ENCODE measurements around the gene LRRC7.
"Not testable (repeated sequence)": the region's sequence is repeated elsewhere in the genome, so short reads cannot be mapped to it uniquely, and the experiment has no call there.

Gene LRRC7

GRCh38 chr1:69987881-69988280 is 420.2 kb downstream of the LRRC7 start:
- DNase-seq, result no peak

GRCh38 chr1:69991644-69992043 is 423.9 kb downstream of the LRRC7 start:
- DNase-seq, result peak; percentile 31

GRCh38 chr1:69992594-69992993 is 424.9 kb downstream of the LRRC7 start:
- no peak for DNase-seq

- DNase-seq, result peak; percentile 35
Observed at GRCh38 chr1:69993810-69994209, 426.1 kb downstream of the LRRC7 start.

- peak; percentile 33 for DNase-seq
Observed at GRCh38 chr1:69994241-69994640, 426.5 kb downstream of the LRRC7 start.

GRCh38 chr1:69998847-69999246 is 431.1 kb downstream of the LRRC7 start:
- no peak for DNase-seq

GRCh38 chr1:70003211-70003908 is 435.6 kb downstream of the LRRC7 start:
- DNase-seq, result peak; percentile 9

GRCh38 chr1:70005386-70006034 is 437.8 kb downstream of the LRRC7 start:
- DNase-seq, result no peak

GRCh38 chr1:70008660-70009059 is 440.9 kb downstream of the LRRC7 start:
- no peak for DNase-seq

GRCh38 chr1:70017770-70018169 is 450.0 kb downstream of the LRRC7 start:
- peak; percentile 20 for DNase-seq

GRCh38 chr1:70024272-70024671 is 456.6 kb downstream of the LRRC7 start:
- no peak for DNase-seq

GRCh38 chr1:70025052-70025451 is 457.3 kb downstream of the LRRC7 start:
- no peak for DNase-seq

- no peak for DNase-seq
Observed at GRCh38 chr1:70025846-70026245, 458.1 kb downstream of the LRRC7 start.

GRCh38 chr1:70033266-70033873 is 465.6 kb downstream of the LRRC7 start:
- no peak for DNase-seq

- DNase-seq, result no peak
Observed at GRCh38 chr1:70033936-70034335, 466.2 kb downstream of the LRRC7 start.

GRCh38 chr1:70034403-70034802 is 466.7 kb downstream of the LRRC7 start:
- DNase-seq, result peak; percentile 85

- peak; percentile 44 for DNase-seq
Observed at GRCh38 chr1:70038025-70038424, 470.3 kb downstream of the LRRC7 start.

GRCh38 chr1:70039485-70039884 is 471.8 kb downstream of the LRRC7 start:
- DNase-seq, result no peak

- DNase-seq, result no peak
Observed at GRCh38 chr1:70041317-70042045, 473.8 kb downstream of the LRRC7 start.

- DNase-seq, result peak; percentile 54
Observed at GRCh38 chr1:70042090-70042731, 474.5 kb downstream of the LRRC7 start.

- DNase-seq, result peak; percentile 83
Observed at GRCh38 chr1:70043804-70044203, 476.1 kb downstream of the LRRC7 start.

GRCh38 chr1:70044832-70045231 is 477.1 kb downstream of the LRRC7 start:
- DNase-seq, result peak; percentile 83

GRCh38 chr1:70045581-70045980 is 477.9 kb downstream of the LRRC7 start:
- not testable (repeated sequence) for DNase-seq
